GM23338 (cell line): ENCODE results near the gene MIER2. TPM values are rescaled to one million over a fixed set of nuclear protein-coding genes. Genes with fewer than 3 reads are reported as not detected.

Source experiments
- ATAC-seq: fragments of 200-7000 bp; cut with Tn5 transposase; 3 replicates; pipeline ENCODE4 v1.9.1; 2020
- DNase-seq: peaks from one replicate; pipeline ENCODE4 v3.0.0-alpha.2; 2015; ENCODE audit warnings: low spot score
- H2AFZ ChIP-seq: fragments of 200-600 bp; sonication (generic); 2 replicates; pipeline ENCODE4 v1.8.0; 2016; ENCODE audit warnings: antibody characterized with exemption, mild to moderate bottlenecking, moderate library complexity
- H3F3A ChIP-seq: fragments of 200-600 bp; sonication (generic); replicated peaks from 2 replicates; pipeline ENCODE4 v1.8.0; 2017; ENCODE audit warnings: antibody characterized with exemption, mixed run types, low read depth
- H3K27ac ChIP-seq: fragments of 200-600 bp; sonication (generic); 2 replicates; pipeline ENCODE4 v1.6.1; 2016; ENCODE audit warnings: low read depth
- H3K27me3 ChIP-seq: fragments of 200-600 bp; sonication (generic); 2 replicates; pipeline ENCODE4 v1.8.0; 2016; ENCODE audit warnings: mild to moderate bottlenecking, mixed run types, moderate library complexity; ENCODE audit not compliant: insufficient read depth
- H3K36me3 ChIP-seq: fragments of 200-600 bp; sonication (generic); 2 replicates; pipeline ENCODE4 v1.8.0; 2016; ENCODE audit warnings: mild to moderate bottlenecking; ENCODE audit not compliant: insufficient read depth
- H3K4me1 ChIP-seq: fragments of 200-600 bp; sonication (generic); 2 replicates; pipeline ENCODE4 v1.8.0; 2016; ENCODE audit warnings: mild to moderate bottlenecking, moderate library complexity; ENCODE audit not compliant: insufficient read depth
- H3K4me2 ChIP-seq: fragments of 200-600 bp; sonication (generic); 2 replicates; pipeline ENCODE4 v1.7.1; 2017; ENCODE audit warnings: mixed run types
- H3K4me3 ChIP-seq: fragments of 200-600 bp; sonication (generic); 2 replicates; pipeline ENCODE4 v1.6.1; 2016; ENCODE audit warnings: mixed run types
- H3K79me2 ChIP-seq: fragments of 200-600 bp; sonication (generic); replicated peaks from 2 replicates; pipeline ENCODE4 v1.8.0; 2017; ENCODE audit warnings: mild to moderate bottlenecking; ENCODE audit not compliant: insufficient read depth
- H3K9me2 ChIP-seq: fragments of 200-600 bp; sonication (generic); 2 replicates; pipeline ENCODE4 v1.8.0; 2017; ENCODE audit not compliant: insufficient read depth
- H4K20me1 ChIP-seq: fragments of 200-600 bp; sonication (generic); replicated peaks from 2 replicates; pipeline ENCODE4 v1.8.0; 2017; ENCODE audit warnings: mild to moderate bottlenecking; ENCODE audit not compliant: insufficient read depth
- H3K27ac Mint-ChIP-seq: 2 replicates; pipeline ENCODE4 v1.8.0; 2020; ENCODE audit warnings: inconsistent platforms, mild to moderate bottlenecking, moderate library complexity, mixed read lengths
- H3K27me3 Mint-ChIP-seq: 3 replicates; pipeline ENCODE4 v1.8.0; 2022; ENCODE audit warnings: low read depth, mild to moderate bottlenecking, moderate library complexity, mixed read lengths, inconsistent platforms; ENCODE audit not compliant: insufficient read depth, poor library complexity
- H3K36me3 Mint-ChIP-seq: 3 replicates; pipeline ENCODE4 v1.8.0; 2021; ENCODE audit warnings: low read depth, mild to moderate bottlenecking, inconsistent platforms, moderate library complexity, mixed read lengths
- H3K4me1 Mint-ChIP-seq: 3 replicates; pipeline ENCODE4 v1.8.0; 2020; ENCODE audit warnings: mild to moderate bottlenecking, inconsistent platforms, mixed read lengths
- H3K4me3 Mint-ChIP-seq: 3 replicates; pipeline ENCODE4 v1.8.0; 2021; ENCODE audit warnings: moderate library complexity, mild to moderate bottlenecking, inconsistent platforms, mixed read lengths
- H3K9me3 Mint-ChIP-seq: 3 replicates; pipeline ENCODE4 v1.8.0; 2020; ENCODE audit warnings: moderate library complexity, mild to moderate bottlenecking, inconsistent platforms, mixed read lengths
- CREB1 ChIP-seq: fragments of 250-450 bp; sonication (Bioruptor Pico); IDR thresholded peaks from 2 replicates; pipeline ENCODE4 v1.5.0; 2020; ENCODE audit warnings: low read depth, mild to moderate bottlenecking, moderate library complexity
- ETS1 ChIP-seq: IDR thresholded peaks from 2 replicates; pipeline ENCODE4 v1.6.1; 2016; ENCODE audit warnings: antibody characterized with exemption
- EZH2 ChIP-seq: fragments of 200-600 bp; sonication (generic); IDR thresholded peaks from one replicate; pipeline ENCODE4 v1.8.0; 2017; ENCODE audit warnings: antibody characterized with exemption, mild to moderate bottlenecking, low read depth; ENCODE audit not compliant: unreplicated experiment
- EZH2phosphoT487 ChIP-seq: fragments of 200-600 bp; sonication (generic); IDR thresholded peaks from one replicate; pipeline ENCODE4 v1.8.1; 2018; ENCODE audit warnings: antibody characterized with exemption; ENCODE audit not compliant: unreplicated experiment
- JUNB ChIP-seq: IDR thresholded peaks from one replicate; pipeline ENCODE4 v1.6.1; 2016; ENCODE audit warnings: antibody characterized with exemption; ENCODE audit not compliant: unreplicated experiment
- NANOG ChIP-seq: IDR thresholded peaks from 2 replicates; pipeline ENCODE4 v1.6.1; 2016; ENCODE audit warnings: antibody characterized with exemption, borderline replicate concordance
- POLR2AphosphoS5 ChIP-seq: IDR thresholded peaks from 2 replicates; pipeline ENCODE4 v1.6.1; 2016; ENCODE audit warnings: antibody characterized with exemption, low read depth
- STAT1 ChIP-seq: IDR thresholded peaks from one replicate; pipeline ENCODE4 v1.6.1; 2016; ENCODE audit warnings: antibody characterized with exemption; ENCODE audit not compliant: unreplicated experiment
- ZNF114 ChIP-seq: fragments of 250-450 bp; sonication (Bioruptor Pico); IDR thresholded peaks from 2 replicates; pipeline ENCODE4 v1.5.0; 2020; ENCODE audit warnings: mild to moderate bottlenecking, moderate library complexity
- ZNF331 ChIP-seq: fragments of 250-450 bp; sonication (Bioruptor Pico); IDR thresholded peaks from 2 replicates; pipeline ENCODE4 v1.5.0; 2020; ENCODE audit warnings: low read depth, mild to moderate bottlenecking, moderate library complexity
- ZNF462 ChIP-seq: fragments of 250-450 bp; sonication (Bioruptor Pico); IDR thresholded peaks from 2 replicates; pipeline ENCODE4 v1.5.0; 2020; ENCODE audit warnings: mild to moderate bottlenecking, moderate library complexity
- polyA plus RNA-seq: library from polyadenylated mRNA; unstranded; fragments of >200 nt; fragmentation: Nextera tagmentation; extraction: Ambion mirVana; gene quantifications from 2 replicates; pipeline ENCODE4 v1.2.1, GENCODE V29; 2016
- total RNA-seq: library from RNA; depleted of rRNA; stranded (reverse); fragments of >200 nt; shearing (Covaris generic); gene quantifications from 2 replicates; pipeline ENCODE4 v1.2.3, GENCODE V29; 2014
- TF ChIP-seq, protein P1 (sequence below), 2 experiments: fragments of 200-600 bp in 1 of 2; sonication (generic) in 1 of 2; conservative IDR thresholded peaks; 2 replicates each; pipeline versions ENCODE4 v1.5.1 to v1.6.1; 2016 to 2017; ENCODE audit warnings: antibody characterized with exemption in 2 of 2, low read depth in 2 of 2, mild to moderate bottlenecking in 2 of 2, moderate library complexity in 1 of 2
- TF ChIP-seq, protein P2 (sequence below): IDR thresholded peaks from one replicate; pipeline ENCODE4 v1.6.1; 2018; ENCODE audit warnings: antibody characterized with exemption; ENCODE audit not compliant: unreplicated experiment

Gene MIER2
- total and polyA plus RNA-seq, 2 experiments from 2014 or later: 30.2 to 37.9 TPM

GRCh38 chr19:335072-335471 lies 9.5 kb downstream of the MIER2 start:
- no peak overlapping the region for H2AFZ ChIP-seq
- peaks cover 6% of the 10 kb centered on the region; the same call in 1 of the 3 replicates for H3K4me1 Mint-ChIP-seq
- ATAC-seq (no peak), DNase-seq (no peak)
- no peak for TF ChIP-seq STAT1
- TF ChIP-seq ZNF462 (CRISPR knock-in tag): no peak
- TF ChIP-seq ZNF331: no peak
- TF ChIP-seq, protein P1, sequence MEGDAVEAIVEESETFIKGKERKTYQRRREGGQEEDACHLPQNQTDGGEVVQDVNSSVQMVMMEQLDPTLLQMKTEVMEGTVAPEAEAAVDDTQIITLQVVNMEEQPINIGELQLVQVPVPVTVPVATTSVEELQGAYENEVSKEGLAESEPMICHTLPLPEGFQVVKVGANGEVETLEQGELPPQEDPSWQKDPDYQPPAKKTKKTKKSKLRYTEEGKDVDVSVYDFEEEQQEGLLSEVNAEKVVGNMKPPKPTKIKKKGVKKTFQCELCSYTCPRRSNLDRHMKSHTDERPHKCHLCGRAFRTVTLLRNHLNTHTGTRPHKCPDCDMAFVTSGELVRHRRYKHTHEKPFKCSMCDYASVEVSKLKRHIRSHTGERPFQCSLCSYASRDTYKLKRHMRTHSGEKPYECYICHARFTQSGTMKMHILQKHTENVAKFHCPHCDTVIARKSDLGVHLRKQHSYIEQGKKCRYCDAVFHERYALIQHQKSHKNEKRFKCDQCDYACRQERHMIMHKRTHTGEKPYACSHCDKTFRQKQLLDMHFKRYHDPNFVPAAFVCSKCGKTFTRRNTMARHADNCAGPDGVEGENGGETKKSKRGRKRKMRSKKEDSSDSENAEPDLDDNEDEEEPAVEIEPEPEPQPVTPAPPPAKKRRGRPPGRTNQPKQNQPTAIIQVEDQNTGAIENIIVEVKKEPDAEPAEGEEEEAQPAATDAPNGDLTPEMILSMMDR (conservative IDR thresholded peaks at IDR 0.05; ENCODE audit: low read depth in 2 of 2): no peak
- TF ChIP-seq ETS1: no peak
- TF ChIP-seq JUNB: no peak
- TF ChIP-seq, protein P2, sequence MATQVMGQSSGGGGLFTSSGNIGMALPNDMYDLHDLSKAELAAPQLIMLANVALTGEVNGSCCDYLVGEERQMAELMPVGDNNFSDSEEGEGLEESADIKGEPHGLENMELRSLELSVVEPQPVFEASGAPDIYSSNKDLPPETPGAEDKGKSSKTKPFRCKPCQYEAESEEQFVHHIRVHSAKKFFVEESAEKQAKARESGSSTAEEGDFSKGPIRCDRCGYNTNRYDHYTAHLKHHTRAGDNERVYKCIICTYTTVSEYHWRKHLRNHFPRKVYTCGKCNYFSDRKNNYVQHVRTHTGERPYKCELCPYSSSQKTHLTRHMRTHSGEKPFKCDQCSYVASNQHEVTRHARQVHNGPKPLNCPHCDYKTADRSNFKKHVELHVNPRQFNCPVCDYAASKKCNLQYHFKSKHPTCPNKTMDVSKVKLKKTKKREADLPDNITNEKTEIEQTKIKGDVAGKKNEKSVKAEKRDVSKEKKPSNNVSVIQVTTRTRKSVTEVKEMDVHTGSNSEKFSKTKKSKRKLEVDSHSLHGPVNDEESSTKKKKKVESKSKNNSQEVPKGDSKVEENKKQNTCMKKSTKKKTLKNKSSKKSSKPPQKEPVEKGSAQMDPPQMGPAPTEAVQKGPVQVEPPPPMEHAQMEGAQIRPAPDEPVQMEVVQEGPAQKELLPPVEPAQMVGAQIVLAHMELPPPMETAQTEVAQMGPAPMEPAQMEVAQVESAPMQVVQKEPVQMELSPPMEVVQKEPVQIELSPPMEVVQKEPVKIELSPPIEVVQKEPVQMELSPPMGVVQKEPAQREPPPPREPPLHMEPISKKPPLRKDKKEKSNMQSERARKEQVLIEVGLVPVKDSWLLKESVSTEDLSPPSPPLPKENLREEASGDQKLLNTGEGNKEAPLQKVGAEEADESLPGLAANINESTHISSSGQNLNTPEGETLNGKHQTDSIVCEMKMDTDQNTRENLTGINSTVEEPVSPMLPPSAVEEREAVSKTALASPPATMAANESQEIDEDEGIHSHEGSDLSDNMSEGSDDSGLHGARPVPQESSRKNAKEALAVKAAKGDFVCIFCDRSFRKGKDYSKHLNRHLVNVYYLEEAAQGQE: no peak
- TF ChIP-seq EZH2: no peak
- no peak for TF ChIP-seq ZNF114 (CRISPR knock-in tag)
- no peak for TF ChIP-seq NANOG
- no peak for TF ChIP-seq CREB1 (CRISPR knock-in tag)
- no peak for TF ChIP-seq EZH2phosphoT487
- no peak for TF ChIP-seq POLR2AphosphoS5
- peaks cover 6% of the 10 kb centered on the region; the same call in 1 of the 2 replicates for H3K36me3 ChIP-seq
- no peaks in the 10 kb centered on the region for H3K27me3 ChIP-seq
- peaks cover 25% of the 10 kb centered on the region for H4K20me1 ChIP-seq
- peaks cover 84% of the 10 kb centered on the region for H3K79me2 ChIP-seq
- H3K4me3 Mint-ChIP-seq: no peak overlapping the region
- no peak overlapping the region for H3K27ac Mint-ChIP-seq
- H3K4me2 ChIP-seq: no peak overlapping the region
- H3K27ac ChIP-seq: no peak overlapping the region
- H3K9me3 Mint-ChIP-seq: peaks cover 3% of the 10 kb centered on the region; the same call in 2 of the 3 replicates
- H3K36me3 Mint-ChIP-seq: peaks cover 59% of the 10 kb centered on the region
- H3K4me3 ChIP-seq: no peak overlapping the region
- H3K4me1 ChIP-seq: no peaks in the 10 kb centered on the region
- H3K9me2 ChIP-seq: no peaks in the 10 kb centered on the region
- H3F3A ChIP-seq: no peaks in the 10 kb centered on the region
- H3K27me3 Mint-ChIP-seq: peaks cover 3% of the 10 kb centered on the region
